Erythroblast (primary cell): ENCODE measurements around the gene BEX1.
"Not testable (repeated sequence)": the region's sequence is repeated elsewhere in the genome, so short reads cannot be mapped to it uniquely, and the experiment has no call there.

Source experiments
- DNase-seq, 2 experiments: peaks; one replicate each; lab custom pipeline; 2025; lab: John Stamatoyannopoulos, UW
- GATA1 ChIP-seq: IDR thresholded peaks from 2 replicates; pipeline ENCODE4 v1.6.1; 2011; ENCODE audit warnings: low read depth, mild to moderate bottlenecking, control low read depth, low read length, moderate library complexity
- POLR2A ChIP-seq: IDR thresholded peaks from 2 replicates; pipeline ENCODE4 v1.6.1; 2011; ENCODE audit warnings: mild to moderate bottlenecking, low read length

The BEX1 gene

GRCh38 chrX:103061486-103061885, 2.5 kb downstream of the BEX1 start:
- no peak for TF ChIP-seq GATA1
- TF ChIP-seq POLR2A: no peak
- DNase-seq: no peak

- DNase-seq: no peak
- no peak for TF ChIP-seq GATA1
- no peak for TF ChIP-seq POLR2A
These were observed 7.1 kb downstream of the BEX1 start for GRCh38 chrX:103056902-103057301.

GRCh38 chrX:103052625-103053024, 11.3 kb downstream of the BEX1 start:
- no peak for DNase-seq

GRCh38 chrX:103051260-103051789, 12.6 kb downstream of the BEX1 start:
- TF ChIP-seq POLR2A: no peak
- TF ChIP-seq GATA1: no peak
- no peak for DNase-seq

More at GRCh38 chrX:103052625-103053024, 11.3 kb downstream of the BEX1 start:
- TF ChIP-seq GATA1: no peak
- TF ChIP-seq POLR2A: no peak

- not testable (repeated sequence) for DNase-seq
These were observed 30.6 kb downstream of the BEX1 start for GRCh38 chrX:103033371-103033770.

GRCh38 chrX:103017542-103017941, 46.4 kb downstream of the BEX1 start:
- TF ChIP-seq POLR2A: no peak
- DNase-seq: no peak

GRCh38 chrX:103012945-103013344, 51.0 kb downstream of the BEX1 start:
- no peak for TF ChIP-seq POLR2A
- DNase-seq: no peak
